Prostate gland (tissue), 2 donors: ENCODE measurements around the gene MPHOSPH9. TPM values are rescaled to one million over a fixed set of nuclear protein-coding genes. Genes with fewer than 3 reads are reported as not detected.
A peak's percentile ranks its signal among the peaks of the same experiment; 100 is the strongest.

ENCODE experiments used
- DNase-seq: peaks from one replicate; pipeline ENCODE4 v3.0.0-alpha.2; 2019; ENCODE audit warnings: low spot score
- H3K27ac ChIP-seq, 2 donors: fragments of 200-600 bp; sonication (generic); 2 replicates each; pipeline ENCODE4 v1.5.1; 2017 to 2019
- H3K27me3 ChIP-seq: fragments of 200-600 bp; sonication (generic); replicated peaks from 2 replicates; pipeline ENCODE4 v1.5.1; 2019; ENCODE audit not compliant: insufficient read depth
- H3K36me3 ChIP-seq, 2 donors: fragments of 200-600 bp; sonication (generic); 1 replicate in 1 of 2; 2 replicates in 1 of 2; pipeline versions ENCODE4 v1.5.1 to v1.8.1; 2017 to 2019
- H3K4me1 ChIP-seq: fragments of 200-600 bp; sonication (generic); replicated peaks from 2 replicates; pipeline ENCODE4 v1.5.1; 2019
- H3K4me3 ChIP-seq, 2 donors: fragments of 200-600 bp; sonication (generic); 2 replicates each; pipeline ENCODE4 v1.5.1; 2017 to 2019
- H3K9me3 ChIP-seq: fragments of 200-600 bp; sonication (generic); 2 replicates; pipeline ENCODE4 v1.5.1; 2017
- POLR2A ChIP-seq: fragments of 450-650 bp; IDR thresholded peaks from one replicate; pipeline ENCODE4 v1.6.1; 2016; ENCODE audit warnings: antibody characterized with exemption, mild to moderate bottlenecking
- POLR2AphosphoS5 ChIP-seq: sonication (generic); formaldehyde crosslinking; IDR thresholded peaks from one replicate; pipeline ENCODE4 v1.6.1; 2017; ENCODE audit warnings: antibody characterized with exemption
- WGBS: methylation state at CpG from one replicate; pipeline ENCODE4 v1.1.5; 2018; 5-methylcytosine and 5-hydroxymethylcytosine counted together
- intact Hi-C: fragments of 100-400 bp; cut with DNase I; formaldehyde crosslinking; loops from one replicate; pipeline ENCODE4 v1.14.2; 2022
- total RNA-seq, 2 donors: library from RNA; depleted of rRNA; stranded (reverse); fragments of >200 nt; gene quantifications; one replicate each; pipeline ENCODE4 v1.1.0, GENCODE V29; 2016
- TF ChIP-seq, protein P1 (sequence below), 4 experiments: fragments of 200-600 bp in 2 of 4; fragments of 450-650 bp in 2 of 4; sonication (generic) in 2 of 4; IDR thresholded peaks; 1 replicate in 3 of 4; 2 replicates in 1 of 4; pipeline ENCODE4 v1.5.1; 2016 to 2019; ENCODE audit warnings: antibody characterized with exemption in 4 of 4, mild to moderate bottlenecking in 2 of 4, moderate library complexity in 2 of 4

The MPHOSPH9 gene
- total RNA-seq, 2 donors from 2014 or later, result 24.3 to 25.0 TPM

DNA sequence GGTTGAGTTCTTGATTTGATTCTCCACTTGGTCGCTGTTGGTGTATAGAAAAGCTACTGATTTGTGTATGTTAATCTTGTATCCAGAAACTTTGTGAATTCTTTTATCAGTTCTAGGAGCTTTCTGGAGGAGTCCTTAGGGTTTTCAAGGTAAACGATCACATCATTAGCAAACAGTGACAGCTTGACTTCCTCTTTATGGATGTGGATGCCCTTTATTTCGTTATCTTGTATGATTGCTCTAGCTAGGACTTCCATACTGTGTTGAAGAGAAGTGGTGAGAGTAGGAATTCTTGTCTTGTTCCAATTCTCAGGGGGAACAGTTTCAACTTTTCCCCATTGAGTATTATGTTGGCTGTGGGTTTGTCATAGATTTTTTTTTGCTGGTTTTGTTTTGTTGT is 12.7 kb upstream of the MPHOSPH9 start:
- WGBS, result 94% methylated on average over 3 of the region's 3 CpGs
- Histone ChIP-seq H3K9me3 (no peaks in the 10 kb centered on the region), H3K36me3 (no peaks in the 10 kb centered on the region), H3K27ac (no peak overlapping the region), H3K4me1 (peaks cover 4% of the 10 kb centered on the region), H3K27me3 (no peaks in the 10 kb centered on the region), H3K4me3 (no peak overlapping the region)
- no peak for DNase-seq
- no peak for TF ChIP-seq POLR2AphosphoS5
- TF ChIP-seq, protein P1, sequence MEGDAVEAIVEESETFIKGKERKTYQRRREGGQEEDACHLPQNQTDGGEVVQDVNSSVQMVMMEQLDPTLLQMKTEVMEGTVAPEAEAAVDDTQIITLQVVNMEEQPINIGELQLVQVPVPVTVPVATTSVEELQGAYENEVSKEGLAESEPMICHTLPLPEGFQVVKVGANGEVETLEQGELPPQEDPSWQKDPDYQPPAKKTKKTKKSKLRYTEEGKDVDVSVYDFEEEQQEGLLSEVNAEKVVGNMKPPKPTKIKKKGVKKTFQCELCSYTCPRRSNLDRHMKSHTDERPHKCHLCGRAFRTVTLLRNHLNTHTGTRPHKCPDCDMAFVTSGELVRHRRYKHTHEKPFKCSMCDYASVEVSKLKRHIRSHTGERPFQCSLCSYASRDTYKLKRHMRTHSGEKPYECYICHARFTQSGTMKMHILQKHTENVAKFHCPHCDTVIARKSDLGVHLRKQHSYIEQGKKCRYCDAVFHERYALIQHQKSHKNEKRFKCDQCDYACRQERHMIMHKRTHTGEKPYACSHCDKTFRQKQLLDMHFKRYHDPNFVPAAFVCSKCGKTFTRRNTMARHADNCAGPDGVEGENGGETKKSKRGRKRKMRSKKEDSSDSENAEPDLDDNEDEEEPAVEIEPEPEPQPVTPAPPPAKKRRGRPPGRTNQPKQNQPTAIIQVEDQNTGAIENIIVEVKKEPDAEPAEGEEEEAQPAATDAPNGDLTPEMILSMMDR (IDR thresholded peaks at IDR 0.05), result no peak
- TF ChIP-seq POLR2A, result no peak
- intact Hi-C loops, result no loop called here

DNA sequence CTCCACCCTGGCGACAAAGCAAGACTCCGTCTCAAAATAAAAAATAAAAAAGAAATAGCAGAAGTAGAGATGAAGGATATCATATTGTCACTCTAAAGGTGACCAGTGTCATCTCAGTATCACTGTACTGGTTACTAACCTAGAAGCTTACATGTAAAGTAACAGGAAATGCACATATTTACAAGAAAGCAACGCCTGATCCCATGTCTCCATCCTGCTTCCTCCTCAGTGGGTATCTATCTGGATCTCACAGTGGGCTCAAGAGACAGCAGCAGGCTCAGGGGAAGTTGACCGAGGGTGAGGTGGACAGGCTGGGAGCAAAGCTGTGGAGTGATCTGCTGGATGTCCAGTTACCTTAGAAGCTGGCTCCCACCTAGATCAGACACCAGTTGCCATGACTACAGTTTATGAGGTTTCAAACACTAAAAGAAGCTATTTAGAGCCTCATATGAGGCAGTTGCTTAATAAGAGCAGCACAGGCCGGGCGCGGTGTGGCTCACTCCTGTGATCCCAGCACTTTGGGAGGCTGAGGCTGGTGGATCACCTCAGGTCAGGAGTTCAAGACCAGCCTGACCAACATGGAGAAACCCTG is 10.8 kb upstream of the MPHOSPH9 start:
- DNase-seq, result no peak
- TF ChIP-seq POLR2AphosphoS5 (no peak), POLR2A (no peak)
- TF ChIP-seq, protein P1 (IDR thresholded peaks at IDR 0.05), result no peak
- Histone ChIP-seq H3K27me3 (no peaks in the 10 kb centered on the region), H3K4me1 (peaks cover 4% of the 10 kb centered on the region), H3K27ac (no peak overlapping the region), H3K36me3 (no peaks in the 10 kb centered on the region), H3K4me3 (no peak overlapping the region), H3K9me3 (no peaks in the 10 kb centered on the region)
- intact Hi-C loops, result no loop called here
- WGBS, result 72% methylated on average over 7 of the region's 7 CpGs

DNA sequence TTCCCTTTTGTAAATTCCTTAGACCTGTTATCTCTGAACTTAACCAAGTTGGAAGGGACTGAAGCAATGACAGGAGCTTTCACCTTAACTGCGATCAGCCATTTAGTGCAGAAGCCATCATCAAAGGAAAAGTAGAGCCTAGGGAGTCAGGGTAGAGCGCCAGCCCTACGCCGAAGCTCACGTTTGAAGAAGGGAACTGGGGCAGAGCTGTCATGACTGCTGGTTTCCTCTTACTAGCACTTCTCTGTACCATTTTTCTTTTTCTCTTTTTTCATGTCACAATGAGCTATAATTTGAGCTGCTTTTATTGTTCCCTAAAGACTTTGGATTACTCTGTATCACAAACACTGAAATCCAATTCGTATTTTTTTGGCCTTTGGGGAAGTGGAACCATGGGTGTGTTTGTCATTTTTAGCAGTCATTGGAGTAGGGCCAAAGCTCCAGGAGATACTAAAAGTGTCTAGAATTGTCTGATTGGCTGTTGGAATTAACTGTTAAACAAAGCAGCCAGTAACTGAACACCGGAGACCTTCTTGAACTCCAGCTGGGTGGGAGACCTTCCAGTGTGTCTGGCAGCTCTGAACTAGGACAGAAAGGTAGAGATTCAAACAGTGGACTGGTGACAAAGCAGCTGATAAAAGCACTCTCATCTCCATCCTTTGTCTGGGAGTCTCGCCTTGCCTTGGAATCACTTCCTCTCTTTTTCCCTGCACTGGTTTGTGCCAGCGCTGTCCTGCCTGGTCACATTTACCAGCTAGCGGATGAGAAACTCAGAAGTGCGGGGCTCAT is 9.4 kb upstream of the MPHOSPH9 start:
- peaks cover 4% of the 10 kb centered on the region for H3K4me1 ChIP-seq
- H3K9me3 ChIP-seq, result no peaks in the 10 kb centered on the region
- H3K27ac ChIP-seq, result peak overlapping the region; percentile 0 to 7
- no peak overlapping the region for H3K4me3 ChIP-seq
- DNase-seq, result no peak
- TF ChIP-seq POLR2AphosphoS5 (no peak), POLR2A (no peak)
- TF ChIP-seq, protein P1 (IDR thresholded peaks at IDR 0.05), result no peak
- no peaks in the 10 kb centered on the region for H3K36me3 ChIP-seq
- WGBS, result 15% methylated on average over 11 of the region's 11 CpGs
- intact Hi-C loops, result no loop called here
- no peaks in the 10 kb centered on the region for H3K27me3 ChIP-seq

DNA sequence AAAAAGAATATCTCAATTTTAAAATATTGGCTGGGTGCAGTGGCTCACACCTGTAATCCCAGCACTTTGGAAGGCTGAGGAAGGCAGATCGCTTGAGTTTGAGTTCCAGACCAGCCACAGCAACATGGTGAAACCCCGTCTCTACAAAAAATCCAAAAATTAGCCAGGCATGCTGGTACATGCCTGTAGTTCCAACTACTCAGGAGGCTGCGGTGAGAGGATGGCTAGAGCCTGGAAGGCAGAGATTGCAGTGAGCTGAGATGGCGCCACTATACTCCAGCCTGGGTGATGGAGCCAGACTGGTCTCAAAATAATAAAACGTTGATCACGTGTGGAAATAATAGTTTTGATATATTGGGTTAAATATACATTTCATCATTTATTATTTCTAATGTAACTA is 6.0 kb upstream of the MPHOSPH9 start:
- H3K36me3 ChIP-seq, result no peaks in the 10 kb centered on the region
- H3K4me1 ChIP-seq, result peaks cover 13% of the 10 kb centered on the region
- H3K27ac ChIP-seq, result no peak overlapping the region
- TF ChIP-seq POLR2AphosphoS5, result no peak
- TF ChIP-seq POLR2A, result no peak
- WGBS, result 64% methylated on average over 6 of the region's 6 CpGs
- H3K9me3 ChIP-seq, result no peaks in the 10 kb centered on the region
- H3K4me3 ChIP-seq, result no peak overlapping the region
- H3K27me3 ChIP-seq, result no peaks in the 10 kb centered on the region
- intact Hi-C loops, result loop anchor here (10.0 kb wide), 1 partner anchor 374 kb away; no protein-coding TSS in a partner anchor
- no peak for DNase-seq

DNA sequence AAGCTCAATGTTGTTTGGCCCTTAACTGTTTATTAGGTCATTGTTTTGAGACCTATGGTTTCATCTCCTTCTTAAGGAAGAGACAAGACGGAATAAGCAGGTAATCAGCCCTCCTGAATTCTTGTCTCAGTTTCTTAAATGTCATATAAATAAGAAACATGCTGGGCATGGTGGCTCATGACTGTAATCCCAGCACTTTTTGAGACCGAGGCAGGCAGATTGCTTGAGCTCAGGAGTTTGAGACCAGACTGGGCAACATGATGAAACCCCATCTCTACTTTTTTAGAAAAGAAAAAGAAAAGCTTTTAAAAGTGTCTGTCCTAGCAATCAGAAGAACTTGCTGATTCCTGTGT is 5.4 kb upstream of the MPHOSPH9 start:
- H3K9me3 ChIP-seq, result no peaks in the 10 kb centered on the region
- 58% methylated on average over 2 of the region's 2 CpGs for WGBS
- H3K36me3 ChIP-seq, result no peaks in the 10 kb centered on the region
- no peaks in the 10 kb centered on the region for H3K27me3 ChIP-seq
- intact Hi-C loops, result loop anchor here (10.0 kb wide), 1 partner anchor 374 kb away; no protein-coding TSS in a partner anchor
- H3K4me1 ChIP-seq, result peaks cover 13% of the 10 kb centered on the region
- H3K27ac ChIP-seq, result no peak overlapping the region
- no peak for DNase-seq
- no peak overlapping the region for H3K4me3 ChIP-seq
- TF ChIP-seq POLR2A (no peak), POLR2AphosphoS5 (no peak)
- TF ChIP-seq, protein P1 (IDR thresholded peaks at IDR 0.05), result no peak
